ENCODE measurements around the gene WDR3.

Gene WDR3

DNA sequence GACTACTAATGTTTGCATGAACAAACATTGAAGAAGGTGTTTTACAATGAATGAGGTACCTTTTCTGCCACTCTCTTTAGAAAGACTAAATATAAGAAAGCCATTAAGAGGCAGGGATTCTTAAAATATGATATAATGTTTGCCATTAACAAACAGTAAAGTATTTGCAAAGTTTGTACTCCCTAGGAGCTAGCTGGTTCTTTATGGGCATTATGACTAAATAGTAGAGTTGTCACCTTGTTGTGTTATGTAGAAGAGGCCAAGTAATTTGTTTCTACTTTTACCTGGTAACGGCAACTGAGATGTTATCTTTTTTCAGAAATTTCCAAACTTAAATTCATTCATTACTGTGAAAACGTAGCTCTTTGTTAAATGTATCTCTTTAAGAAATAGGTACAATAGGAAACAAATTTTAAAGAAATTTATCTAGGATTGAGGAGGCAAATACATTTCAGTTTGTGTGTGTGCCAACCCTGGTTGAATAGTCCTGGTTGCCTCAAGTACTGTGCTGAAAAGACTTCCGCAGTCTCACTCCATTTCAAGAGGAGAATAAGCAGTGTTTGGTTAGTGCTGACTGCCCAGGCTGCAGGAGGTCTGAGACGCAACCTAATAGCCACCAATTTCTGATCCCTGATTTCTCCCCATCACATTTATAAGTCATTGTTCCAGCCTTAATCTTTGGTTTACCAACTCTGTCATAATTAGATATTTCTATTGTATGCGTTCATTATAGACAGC, 52.1 kb downstream of the WDR3 start:
- no peak for TF ChIP-seq CTCF (conservative IDR thresholded peaks at IDR 0.05; ENCODE audit: low read length)
- TF ChIP-seq EZH2phosphoT487 (IDR thresholded peaks at IDR 0.05; ENCODE audit: borderline replicate concordance): no peak
- no peaks in the 10 kb centered on the region for H3F3A ChIP-seq (ENCODE audit: low read depth)
- H3K4me2 ChIP-seq (ENCODE audit: low read depth, low read length, poor library complexity, severe bottlenecking): no peak overlapping the region
- H3K4me3 ChIP-seq (ENCODE audit: low read length, poor library complexity, severe bottlenecking): no peak overlapping the region
- H3K9me3 ChIP-seq (ENCODE audit: insufficient read depth, low read depth, low read length): no peaks in the 10 kb centered on the region
- H3K9ac ChIP-seq (ENCODE audit: low read depth, low read length, poor library complexity, severe bottlenecking): no peak overlapping the region
- H4K20me1 ChIP-seq (ENCODE audit: insufficient read depth, low read length, poor library complexity, severe bottlenecking): no peaks in the 10 kb centered on the region
- H3K4me1 ChIP-seq (ENCODE audit: insufficient read depth, low read length, poor library complexity, severe bottlenecking): no peaks in the 10 kb centered on the region
- H3K9me2 ChIP-seq (replicated peaks; ENCODE audit: low read depth, low read length): no peaks in the 10 kb centered on the region
- no peaks in the 10 kb centered on the region for H3K79me2 ChIP-seq (ENCODE audit: insufficient read depth, low read length)
- H3K36me3 ChIP-seq (ENCODE audit: insufficient read depth, low read length): no peaks in the 10 kb centered on the region
- H3K27me3 ChIP-seq (ENCODE audit: insufficient read depth, low read length, poor library complexity, severe bottlenecking): no peaks in the 10 kb centered on the region
- no peak overlapping the region for H2AFZ ChIP-seq (ENCODE audit: low read length)

- no peak for TF ChIP-seq CTCF (conservative IDR thresholded peaks at IDR 0.05; ENCODE audit: low read length)
- no peak for TF ChIP-seq EZH2phosphoT487 (IDR thresholded peaks at IDR 0.05; ENCODE audit: borderline replicate concordance)
Measured at GRCh38 chr1:117985239-117985638, 55.7 kb downstream of the WDR3 start.

GRCh38 chr1:117985973-117986372, 56.4 kb downstream of the WDR3 start:
- H3K9me3 ChIP-seq (ENCODE audit: insufficient read depth, low read depth, low read length): no peaks in the 10 kb centered on the region
- H3K9me2 ChIP-seq (replicated peaks; ENCODE audit: low read depth, low read length): no peaks in the 10 kb centered on the region
- H3K4me2 ChIP-seq (ENCODE audit: low read depth, low read length, poor library complexity, severe bottlenecking): no peak overlapping the region
- TF ChIP-seq EZH2phosphoT487 (IDR thresholded peaks at IDR 0.05; ENCODE audit: borderline replicate concordance) (no peak), CTCF (conservative IDR thresholded peaks at IDR 0.05; ENCODE audit: low read length) (no peak)
- no peak overlapping the region for H3K4me3 ChIP-seq (ENCODE audit: low read length, poor library complexity, severe bottlenecking)
- H3K36me3 ChIP-seq (ENCODE audit: insufficient read depth, low read length): no peaks in the 10 kb centered on the region
- H3K79me2 ChIP-seq (ENCODE audit: insufficient read depth, low read length): no peaks in the 10 kb centered on the region
- H3K4me1 ChIP-seq (ENCODE audit: insufficient read depth, low read length, poor library complexity, severe bottlenecking): no peaks in the 10 kb centered on the region
- no peaks in the 10 kb centered on the region for H3F3A ChIP-seq (ENCODE audit: low read depth)
- H2AFZ ChIP-seq (ENCODE audit: low read length): no peak overlapping the region
- no peak overlapping the region for H3K9ac ChIP-seq (ENCODE audit: low read depth, low read length, poor library complexity, severe bottlenecking)
- no peaks in the 10 kb centered on the region for H4K20me1 ChIP-seq (ENCODE audit: insufficient read depth, low read length, poor library complexity, severe bottlenecking)
- H3K27me3 ChIP-seq (ENCODE audit: insufficient read depth, low read length, poor library complexity, severe bottlenecking): no peaks in the 10 kb centered on the region

More at GRCh38 chr1:117985239-117985638, 55.7 kb downstream of the WDR3 start:
- no peaks in the 10 kb centered on the region for H3F3A ChIP-seq (ENCODE audit: low read depth)
- H3K9me2 ChIP-seq (replicated peaks; ENCODE audit: low read depth, low read length): no peaks in the 10 kb centered on the region
- H3K4me2 ChIP-seq (ENCODE audit: low read depth, low read length, poor library complexity, severe bottlenecking): no peak overlapping the region
- no peaks in the 10 kb centered on the region for H3K36me3 ChIP-seq (ENCODE audit: insufficient read depth, low read length)
- H3K79me2 ChIP-seq (ENCODE audit: insufficient read depth, low read length): no peaks in the 10 kb centered on the region
- no peaks in the 10 kb centered on the region for H3K9me3 ChIP-seq (ENCODE audit: insufficient read depth, low read depth, low read length)
- no peak overlapping the region for H2AFZ ChIP-seq (ENCODE audit: low read length)
- no peaks in the 10 kb centered on the region for H3K4me1 ChIP-seq (ENCODE audit: insufficient read depth, low read length, poor library complexity, severe bottlenecking)
- no peak overlapping the region for H3K9ac ChIP-seq (ENCODE audit: low read depth, low read length, poor library complexity, severe bottlenecking)
- no peak overlapping the region for H3K4me3 ChIP-seq (ENCODE audit: low read length, poor library complexity, severe bottlenecking)
- no peaks in the 10 kb centered on the region for H3K27me3 ChIP-seq (ENCODE audit: insufficient read depth, low read length, poor library complexity, severe bottlenecking)
- H4K20me1 ChIP-seq (ENCODE audit: insufficient read depth, low read length, poor library complexity, severe bottlenecking): no peaks in the 10 kb centered on the region
